Neural progenitor cell (in vitro differentiated cells): ENCODE measurements around the gene SEMA3G.

ENCODE experiments used
- EZH2 ChIP-seq: fragments of 200-600 bp; sonication (generic); IDR thresholded peaks from 2 replicates; pipeline ENCODE4 v1.6.1; 2017; ENCODE audit warnings: antibody characterized with exemption, mild to moderate bottlenecking, moderate library complexity
- EZH2phosphoT487 ChIP-seq: fragments of 200-600 bp; sonication (generic); IDR thresholded peaks from 2 replicates; pipeline ENCODE4 v1.6.1; 2017; ENCODE audit warnings: antibody characterized with exemption
- TF ChIP-seq, protein P1 (sequence below): fragments of 200-600 bp; sonication (generic); IDR thresholded peaks from 2 replicates; pipeline ENCODE4 v1.5.1; 2017; ENCODE audit warnings: antibody characterized with exemption, mild to moderate bottlenecking

DNA sequence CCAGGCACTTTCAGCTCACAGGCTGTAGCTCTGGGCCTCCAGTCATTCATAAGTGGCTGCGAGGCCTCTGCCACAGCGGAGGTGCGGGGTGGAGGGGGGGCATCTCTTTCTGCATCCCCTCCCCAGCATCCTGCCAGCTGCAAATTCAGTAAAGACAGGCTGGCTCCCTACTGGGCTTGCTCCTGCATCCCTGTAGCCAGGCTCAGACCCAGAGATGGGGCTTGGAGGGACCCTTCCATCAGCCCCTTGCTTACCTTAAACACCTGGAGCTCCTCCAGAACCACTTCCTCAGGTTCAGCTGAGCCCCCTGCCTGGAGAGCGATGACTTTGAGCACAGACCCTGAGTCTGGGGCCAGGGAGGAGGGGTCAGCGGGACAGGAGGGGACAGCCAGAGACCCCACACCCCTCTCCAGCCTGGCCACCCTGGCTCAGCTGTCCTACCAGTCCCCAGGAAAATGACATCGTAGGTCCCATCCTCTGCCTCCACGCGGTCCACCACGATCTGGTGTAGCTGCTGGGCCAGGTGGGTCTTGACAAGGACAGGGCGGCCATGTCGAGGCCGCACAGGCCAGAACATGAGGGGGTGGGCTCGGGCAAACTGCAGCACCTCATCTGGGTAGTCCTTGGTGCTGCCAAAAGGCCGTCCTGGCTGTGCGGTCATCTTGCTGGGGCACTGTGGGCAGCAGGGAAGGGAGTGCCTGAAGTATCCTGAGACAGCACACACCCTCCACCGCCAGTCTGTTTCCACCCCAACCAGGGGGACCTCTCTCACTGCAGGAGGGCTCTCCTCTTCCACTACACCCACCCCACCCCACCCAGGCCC lies 5.3 kb downstream of the SEMA3G start:
- TF ChIP-seq, protein P1, sequence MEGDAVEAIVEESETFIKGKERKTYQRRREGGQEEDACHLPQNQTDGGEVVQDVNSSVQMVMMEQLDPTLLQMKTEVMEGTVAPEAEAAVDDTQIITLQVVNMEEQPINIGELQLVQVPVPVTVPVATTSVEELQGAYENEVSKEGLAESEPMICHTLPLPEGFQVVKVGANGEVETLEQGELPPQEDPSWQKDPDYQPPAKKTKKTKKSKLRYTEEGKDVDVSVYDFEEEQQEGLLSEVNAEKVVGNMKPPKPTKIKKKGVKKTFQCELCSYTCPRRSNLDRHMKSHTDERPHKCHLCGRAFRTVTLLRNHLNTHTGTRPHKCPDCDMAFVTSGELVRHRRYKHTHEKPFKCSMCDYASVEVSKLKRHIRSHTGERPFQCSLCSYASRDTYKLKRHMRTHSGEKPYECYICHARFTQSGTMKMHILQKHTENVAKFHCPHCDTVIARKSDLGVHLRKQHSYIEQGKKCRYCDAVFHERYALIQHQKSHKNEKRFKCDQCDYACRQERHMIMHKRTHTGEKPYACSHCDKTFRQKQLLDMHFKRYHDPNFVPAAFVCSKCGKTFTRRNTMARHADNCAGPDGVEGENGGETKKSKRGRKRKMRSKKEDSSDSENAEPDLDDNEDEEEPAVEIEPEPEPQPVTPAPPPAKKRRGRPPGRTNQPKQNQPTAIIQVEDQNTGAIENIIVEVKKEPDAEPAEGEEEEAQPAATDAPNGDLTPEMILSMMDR, result no peak
- no peak for TF ChIP-seq EZH2
- TF ChIP-seq EZH2phosphoT487, result no peak
